ENCODE data around the gene GCM1. TPM values are rescaled to one million over a fixed set of nuclear protein-coding genes. Genes with fewer than 3 reads are reported as not detected.

The GCM1 gene
- total RNA-seq, 1 experiment from 2014 or later: 0.24 TPM

- Histone ChIP-seq H3K27me3 (replicated peaks; ENCODE audit: insufficient read depth, low read depth, low read length, poor library complexity) (no peaks in the 10 kb centered on the region), H3K9me3 (ENCODE audit: low read depth, low read length, poor library complexity, severe bottlenecking) (no peaks in the 10 kb centered on the region), H3K27ac (ENCODE audit: low read depth, low read length, poor library complexity, severe bottlenecking) (no peak overlapping the region), H3K36me3 (ENCODE audit: insufficient read depth, low read length, poor library complexity, severe bottlenecking) (no peaks in the 10 kb centered on the region), H3K4me3 (ENCODE audit: low read depth, low read length, poor library complexity, severe bottlenecking) (no peak overlapping the region), H3K4me1 (ENCODE audit: insufficient read depth, low read length, poor library complexity, severe bottlenecking) (no peaks in the 10 kb centered on the region)
- TF ChIP-seq, protein P1, sequence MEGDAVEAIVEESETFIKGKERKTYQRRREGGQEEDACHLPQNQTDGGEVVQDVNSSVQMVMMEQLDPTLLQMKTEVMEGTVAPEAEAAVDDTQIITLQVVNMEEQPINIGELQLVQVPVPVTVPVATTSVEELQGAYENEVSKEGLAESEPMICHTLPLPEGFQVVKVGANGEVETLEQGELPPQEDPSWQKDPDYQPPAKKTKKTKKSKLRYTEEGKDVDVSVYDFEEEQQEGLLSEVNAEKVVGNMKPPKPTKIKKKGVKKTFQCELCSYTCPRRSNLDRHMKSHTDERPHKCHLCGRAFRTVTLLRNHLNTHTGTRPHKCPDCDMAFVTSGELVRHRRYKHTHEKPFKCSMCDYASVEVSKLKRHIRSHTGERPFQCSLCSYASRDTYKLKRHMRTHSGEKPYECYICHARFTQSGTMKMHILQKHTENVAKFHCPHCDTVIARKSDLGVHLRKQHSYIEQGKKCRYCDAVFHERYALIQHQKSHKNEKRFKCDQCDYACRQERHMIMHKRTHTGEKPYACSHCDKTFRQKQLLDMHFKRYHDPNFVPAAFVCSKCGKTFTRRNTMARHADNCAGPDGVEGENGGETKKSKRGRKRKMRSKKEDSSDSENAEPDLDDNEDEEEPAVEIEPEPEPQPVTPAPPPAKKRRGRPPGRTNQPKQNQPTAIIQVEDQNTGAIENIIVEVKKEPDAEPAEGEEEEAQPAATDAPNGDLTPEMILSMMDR (conservative IDR thresholded peaks at IDR 0.05; ENCODE audit: low read depth, low read length): no peak
- no peak for TF ChIP-seq EZH2 (IDR thresholded peaks at IDR 0.05; ENCODE audit: borderline replicate concordance, low read depth, low read length, poor library complexity, severe bottlenecking)
- POLR2A ChIA-PET (ENCODE audit: low non-redundant PET): no interaction called here
- peak; percentile 25 for DNase-seq (ENCODE audit: low spot score)
- CTCF ChIA-PET: no interaction called here
- BruUV-seq (replicated peaks): no TSS peak
- intact Hi-C loops (cut with micrococcal nuclease; ENCODE audit: unreplicated experiment): no loop called here
Observed at GRCh38 chr6:53119772-53120409, 28.8 kb downstream of the GCM1 start.

DNA sequence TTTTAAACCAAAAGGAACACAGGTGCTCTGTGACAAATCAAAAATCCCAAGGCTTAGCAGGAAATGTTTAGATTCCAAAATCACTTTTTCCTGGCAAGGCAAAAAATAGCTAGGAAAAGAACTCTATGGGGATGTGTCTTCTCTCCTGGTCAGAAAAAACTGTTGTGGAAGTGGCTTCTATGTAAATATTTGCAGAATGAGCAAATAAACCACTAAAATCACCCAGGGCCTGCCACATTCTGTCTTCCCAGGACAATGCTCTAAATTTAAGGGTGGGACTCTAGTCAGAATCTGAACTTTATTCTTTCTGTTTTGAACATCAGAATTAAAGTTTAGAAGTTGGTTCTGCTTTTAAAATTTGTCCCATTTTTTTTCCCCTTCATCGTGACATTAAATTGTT, 29.3 kb downstream of the GCM1 start:
- no peak overlapping the region for H3K4me3 ChIP-seq (ENCODE audit: low read depth, low read length, poor library complexity, severe bottlenecking)
- H3K4me1 ChIP-seq (ENCODE audit: insufficient read depth, low read length, poor library complexity, severe bottlenecking): no peaks in the 10 kb centered on the region
- intact Hi-C loops (cut with micrococcal nuclease; ENCODE audit: unreplicated experiment): no loop called here
- no peaks in the 10 kb centered on the region for H3K36me3 ChIP-seq (ENCODE audit: insufficient read depth, low read length, poor library complexity, severe bottlenecking)
- H3K27me3 ChIP-seq (replicated peaks; ENCODE audit: insufficient read depth, low read depth, low read length, poor library complexity): no peaks in the 10 kb centered on the region
- POLR2A ChIA-PET (ENCODE audit: low non-redundant PET): no interaction called here
- no peak for DNase-seq (ENCODE audit: low spot score)
- BruUV-seq (replicated peaks): no TSS peak
- TF ChIP-seq, protein P1 (conservative IDR thresholded peaks at IDR 0.05; ENCODE audit: low read depth, low read length): no peak
- no peak for TF ChIP-seq EZH2 (IDR thresholded peaks at IDR 0.05; ENCODE audit: borderline replicate concordance, low read depth, low read length, poor library complexity, severe bottlenecking)
- H3K9me3 ChIP-seq (ENCODE audit: low read depth, low read length, poor library complexity, severe bottlenecking): no peaks in the 10 kb centered on the region
- no peak overlapping the region for H3K27ac ChIP-seq (ENCODE audit: low read depth, low read length, poor library complexity, severe bottlenecking)
- CTCF ChIA-PET: no interaction called here

GRCh38 chr6:53115741-53116140, 32.9 kb downstream of the GCM1 start:
- CTCF ChIA-PET: no interaction called here
- intact Hi-C loops (cut with micrococcal nuclease; ENCODE audit: unreplicated experiment): no loop called here
- BruUV-seq (replicated peaks): no TSS peak

More at GRCh38 chr6:53115741-53116140, 32.9 kb downstream of the GCM1 start:
- no peak for TF ChIP-seq EZH2 (IDR thresholded peaks at IDR 0.05; ENCODE audit: borderline replicate concordance, low read depth, low read length, poor library complexity, severe bottlenecking)
- TF ChIP-seq, protein P1 (conservative IDR thresholded peaks at IDR 0.05; ENCODE audit: low read depth, low read length): no peak
- H3K4me1 ChIP-seq (ENCODE audit: insufficient read depth, low read length, poor library complexity, severe bottlenecking): no peaks in the 10 kb centered on the region
- no peaks in the 10 kb centered on the region for H3K9me3 ChIP-seq (ENCODE audit: low read depth, low read length, poor library complexity, severe bottlenecking)
- POLR2A ChIA-PET (ENCODE audit: low non-redundant PET): no interaction called here
- no peak overlapping the region for H3K4me3 ChIP-seq (ENCODE audit: low read depth, low read length, poor library complexity, severe bottlenecking)
- H3K36me3 ChIP-seq (ENCODE audit: insufficient read depth, low read length, poor library complexity, severe bottlenecking): no peaks in the 10 kb centered on the region
- DNase-seq (ENCODE audit: low spot score): no peak
- no peak overlapping the region for H3K27ac ChIP-seq (ENCODE audit: low read depth, low read length, poor library complexity, severe bottlenecking)
- no peaks in the 10 kb centered on the region for H3K27me3 ChIP-seq (replicated peaks; ENCODE audit: insufficient read depth, low read depth, low read length, poor library complexity)
